HG03139 (cell line): ENCODE measurements around the gene GSTK1.
"Not testable (repeated sequence)": the region's sequence is repeated elsewhere in the genome, so short reads cannot be mapped to it uniquely, and the experiment has no call there.

Experiments used
- ATAC-seq: cut with Tn5 transposase; IDR thresholded peaks from one replicate; pipeline ENCODE4 v1.9.1; 2021; ENCODE audit not compliant: unreplicated experiment

The GSTK1 gene

GRCh38 chr7:143269251-143269650 lies 6.0 kb downstream of the GSTK1 start:
- ATAC-seq: no peak

GRCh38 chr7:143271240-143271639 lies 8.0 kb downstream of the GSTK1 start:
- ATAC-seq: no peak

- no peak for ATAC-seq
Observed at GRCh38 chr7:143272871-143273270, 9.6 kb downstream of the GSTK1 start.

GRCh38 chr7:143279186-143280098 lies 16.2 kb downstream of the GSTK1 start:
- ATAC-seq: no peak

GRCh38 chr7:143280160-143280559 lies 16.9 kb downstream of the GSTK1 start:
- ATAC-seq: no peak

- no peak for ATAC-seq
Observed at GRCh38 chr7:143280566-143280965, 17.3 kb downstream of the GSTK1 start.

- no peak for ATAC-seq
Observed at GRCh38 chr7:143281529-143281928, 18.3 kb downstream of the GSTK1 start.

GRCh38 chr7:143282124-143282523 lies 18.9 kb downstream of the GSTK1 start:
- no peak for ATAC-seq

GRCh38 chr7:143283381-143283780 lies 20.1 kb downstream of the GSTK1 start:
- no peak for ATAC-seq

GRCh38 chr7:143284591-143285469 lies 21.6 kb downstream of the GSTK1 start, which contains the start of gene TMEM139:
TSS of gene TMEM139 (plus strand) at chr7:143284958. CDS start at chr7:143285958, 1,000 bp downstream.
- ATAC-seq: no peak

GRCh38 chr7:143285470-143285778 lies 22.2 kb downstream of the GSTK1 start:
- no peak for ATAC-seq

- ATAC-seq: no peak
Observed at GRCh38 chr7:143285806-143286521, 22.7 kb downstream of the GSTK1 start.

GRCh38 chr7:143286522-143286890 lies 23.3 kb downstream of the GSTK1 start:
- ATAC-seq: no peak

GRCh38 chr7:143287339-143287934 lies 24.2 kb downstream of the GSTK1 start:
- ATAC-seq: no peak

- ATAC-seq: peak; percentile 90
Observed at GRCh38 chr7:143287935-143288826, 24.9 kb downstream of the GSTK1 start, which contains the start of gene CASP2. TSS of gene CASP2 (plus strand) at chr7:143288351. CDS start at chr7:143288456, 105 bp downstream.

- no peak for ATAC-seq
Observed at GRCh38 chr7:143288836-143289235, 25.6 kb downstream of the GSTK1 start.

GRCh38 chr7:143289421-143289820 lies 26.2 kb downstream of the GSTK1 start:
- no peak for ATAC-seq

- ATAC-seq: not testable (repeated sequence)
Observed at GRCh38 chr7:143289888-143290287, 26.6 kb downstream of the GSTK1 start.

GRCh38 chr7:143290293-143290692 lies 27.1 kb downstream of the GSTK1 start:
- ATAC-seq: no peak

GRCh38 chr7:143292876-143293275 lies 29.6 kb downstream of the GSTK1 start:
- no peak for ATAC-seq
